RWPE2 (cell line): ENCODE results near the gene ZBTB7C.
A peak's percentile ranks its signal among the peaks of the same experiment; 100 is the strongest.

Experiments used
- ATAC-seq: fragments of 200-7000 bp; cut with Tn5 transposase; 3 replicates; pipeline ENCODE4 v1.9.1; 2021; ENCODE audit warnings: low read depth
- DNase-seq: peaks from one replicate; pipeline ENCODE4 v3.0.0-alpha.2; 2020; ENCODE audit warnings: low spot score
- H3K27ac ChIP-seq: fragments of 450-650 bp; 2 replicates; pipeline ENCODE4 v1.5.1; 2017; ENCODE audit warnings: mild to moderate bottlenecking; ENCODE audit not compliant: poor library complexity, severe bottlenecking
- H3K27me3 ChIP-seq: fragments of 250-450 bp; sonication (Bioruptor Pico); 2 replicates; pipeline ENCODE4 v1.5.1; 2021; ENCODE audit warnings: mild to moderate bottlenecking, moderate library complexity; ENCODE audit not compliant: insufficient read depth, poor library complexity, severe bottlenecking
- H3K36me3 ChIP-seq: fragments of 250-450 bp; sonication (Bioruptor Pico); 2 replicates; pipeline ENCODE4 v1.5.1; 2020; ENCODE audit warnings: low read depth, mild to moderate bottlenecking, moderate library complexity
- H3K4me1 ChIP-seq: fragments of 250-450 bp; sonication (Bioruptor Pico); 2 replicates; pipeline ENCODE4 v1.5.1; 2021; ENCODE audit warnings: mild to moderate bottlenecking, moderate library complexity; ENCODE audit not compliant: insufficient read depth, poor library complexity, severe bottlenecking
- H3K4me3 ChIP-seq: fragments of 250-450 bp; sonication (Bioruptor Pico); 2 replicates; pipeline ENCODE4 v1.5.1; 2021; ENCODE audit warnings: mild to moderate bottlenecking, moderate library complexity; ENCODE audit not compliant: severe bottlenecking
- H3K9me3 ChIP-seq: fragments of 250-450 bp; sonication (Bioruptor Pico); 2 replicates; pipeline ENCODE4 v1.5.1; 2021; ENCODE audit warnings: mild to moderate bottlenecking, moderate library complexity; ENCODE audit not compliant: severe bottlenecking
- CTCF ChIP-seq: fragments of 450-650 bp; IDR thresholded peaks from one replicate; pipeline ENCODE4 v1.5.1; 2017; ENCODE audit warnings: mild to moderate bottlenecking, moderate library complexity; ENCODE audit not compliant: poor library complexity, severe bottlenecking

ZBTB7C gene

DNA sequence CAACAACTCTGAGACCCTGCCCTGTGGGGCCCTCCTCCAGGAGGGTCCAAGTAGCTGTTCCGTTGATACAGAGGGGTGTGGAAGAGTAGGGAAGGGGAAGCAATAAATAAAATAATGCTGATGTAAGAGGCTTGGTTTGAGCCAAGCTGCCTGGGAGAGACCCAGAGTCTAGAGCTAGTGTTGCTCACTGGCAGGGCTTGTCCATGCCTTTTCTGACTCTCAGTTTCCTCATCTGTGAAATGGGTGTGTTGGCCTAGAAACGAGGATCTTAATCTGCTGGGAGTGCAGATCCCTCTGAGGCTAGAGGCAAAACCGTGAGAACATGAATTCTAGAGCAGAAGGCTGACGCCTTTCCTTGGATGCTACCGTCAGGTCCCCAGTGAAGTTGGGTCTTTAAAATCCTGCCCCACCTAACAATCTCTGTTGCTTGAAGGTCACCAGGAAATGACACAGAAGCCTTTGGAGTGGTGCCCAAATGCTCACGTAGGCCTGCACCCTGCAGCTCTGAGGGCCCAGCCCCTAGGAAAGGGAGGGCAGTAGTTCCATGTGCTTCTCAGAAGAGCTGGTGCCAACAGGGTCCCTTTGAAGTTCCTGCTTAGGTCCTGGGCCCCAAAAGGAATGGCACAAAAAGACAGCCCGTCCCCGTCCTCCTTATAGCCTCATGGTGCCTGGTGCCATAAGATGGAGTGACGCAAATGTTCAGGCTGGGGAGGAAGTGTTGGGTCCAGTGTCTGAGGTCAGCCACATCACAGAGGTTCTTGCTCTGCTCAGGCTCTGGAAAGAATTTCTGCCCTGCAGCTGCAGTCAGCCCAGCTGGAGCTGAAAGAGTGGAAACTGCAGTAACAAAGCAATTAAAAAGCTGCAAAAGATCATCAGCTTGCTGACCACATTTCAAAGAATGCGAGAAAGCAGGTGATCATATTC lies 405.5 kb downstream of the ZBTB7C start:
- Histone ChIP-seq H3K9me3 (no peaks in the 10 kb centered on the region), H3K36me3 (no peaks in the 10 kb centered on the region), H3K4me3 (no peak overlapping the region), H3K27ac (peak overlapping the region; percentile 60), H3K27me3 (no peaks in the 10 kb centered on the region), H3K4me1 (peaks cover 12% of the 10 kb centered on the region)
- ATAC-seq (peak; percentile 24; the same call in 2 of the 3 replicates), DNase-seq (no peak)
- TF ChIP-seq CTCF: no peak

GRCh38 chr18:48002933-48003365 lies 406.2 kb downstream of the ZBTB7C start:
- peaks cover 12% of the 10 kb centered on the region for H3K4me1 ChIP-seq
- no peak overlapping the region for H3K4me3 ChIP-seq
- H3K27ac ChIP-seq: peak overlapping the region; percentile 60
- H3K27me3 ChIP-seq: no peaks in the 10 kb centered on the region
- peak; percentile 83 for DNase-seq
- peak; percentile 87 for ATAC-seq
- H3K36me3 ChIP-seq: no peaks in the 10 kb centered on the region
- TF ChIP-seq CTCF: no peak
- no peaks in the 10 kb centered on the region for H3K9me3 ChIP-seq

DNA sequence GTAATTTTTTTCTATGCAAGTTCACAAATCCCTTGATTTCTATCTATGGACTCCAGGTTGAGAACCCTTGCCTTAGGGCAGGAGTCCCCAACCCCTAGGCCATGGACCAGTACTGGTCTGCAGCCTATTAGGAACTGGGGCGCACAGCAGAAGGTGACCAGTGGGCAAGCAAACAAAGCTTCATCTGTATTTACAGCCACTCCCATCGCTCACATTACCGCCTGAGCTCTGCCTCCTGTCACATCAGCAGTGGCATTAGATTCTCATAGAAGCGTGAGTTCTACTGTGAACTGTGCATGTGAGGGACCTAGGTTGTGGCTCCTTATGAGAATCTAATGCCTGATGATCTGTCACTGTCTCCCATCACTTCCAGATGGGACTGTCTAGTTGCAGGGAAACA lies 408.5 kb downstream of the ZBTB7C start:
- H3K4me3 ChIP-seq: no peak overlapping the region
- TF ChIP-seq CTCF: no peak
- ATAC-seq (no peak), DNase-seq (no peak)
- no peaks in the 10 kb centered on the region for H3K27me3 ChIP-seq
- H3K27ac ChIP-seq: no peak overlapping the region
- H3K36me3 ChIP-seq: no peaks in the 10 kb centered on the region
- H3K9me3 ChIP-seq: no peaks in the 10 kb centered on the region
- peaks cover 12% of the 10 kb centered on the region for H3K4me1 ChIP-seq

DNA sequence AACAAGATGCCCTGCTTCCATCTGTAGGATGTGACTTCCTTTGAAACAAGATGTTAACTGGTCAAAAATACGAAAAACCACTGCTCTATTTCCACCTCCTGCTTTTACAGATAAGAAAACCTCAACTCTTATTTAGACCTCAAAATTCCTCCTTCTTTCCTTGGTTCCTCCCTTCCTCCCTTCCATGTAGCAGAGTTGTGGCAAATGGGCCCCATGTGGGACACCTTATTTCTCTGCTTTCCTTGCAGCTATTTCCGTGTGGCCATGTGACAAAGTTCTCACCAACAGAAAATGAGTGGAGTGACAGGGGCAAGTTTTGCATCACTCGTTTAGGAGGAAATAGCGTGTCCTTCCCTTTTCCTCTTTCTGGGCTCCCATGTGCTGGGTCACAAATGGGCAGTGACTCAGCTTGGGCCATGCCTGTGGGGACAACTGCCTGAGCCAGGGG lies 409.4 kb downstream of the ZBTB7C start:
- no peak for TF ChIP-seq CTCF
- no peak overlapping the region for H3K27ac ChIP-seq
- no peak for DNase-seq
- H3K4me1 ChIP-seq: peaks cover 12% of the 10 kb centered on the region
- no peaks in the 10 kb centered on the region for H3K27me3 ChIP-seq
- no peak overlapping the region for H3K4me3 ChIP-seq
- H3K36me3 ChIP-seq: no peaks in the 10 kb centered on the region
- H3K9me3 ChIP-seq: no peaks in the 10 kb centered on the region
- no peak for ATAC-seq

DNA sequence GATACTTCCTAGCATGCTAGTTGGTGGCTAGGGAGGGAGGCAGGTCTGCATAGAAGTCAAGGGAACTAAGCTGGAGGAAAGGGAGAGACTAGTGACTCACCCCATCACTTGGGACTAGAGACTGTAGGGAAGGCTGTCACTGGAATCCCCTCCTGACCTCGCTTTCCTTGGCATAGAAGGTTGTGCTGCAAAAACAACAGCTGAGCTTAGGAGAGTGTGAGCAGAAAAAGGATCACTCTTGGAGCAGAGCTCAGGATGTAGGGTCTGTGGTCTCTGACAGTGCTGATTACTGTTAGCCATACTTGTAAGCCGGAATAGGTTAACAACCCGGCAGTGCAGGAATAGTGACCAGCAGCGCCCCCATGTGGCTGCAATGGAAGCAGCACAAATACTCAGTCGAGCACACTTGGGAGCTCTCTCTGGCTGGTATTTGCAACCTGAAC lies 411.8 kb downstream of the ZBTB7C start:
- Histone ChIP-seq H3K27me3 (no peaks in the 10 kb centered on the region), H3K9me3 (no peaks in the 10 kb centered on the region), H3K36me3 (no peaks in the 10 kb centered on the region), H3K4me1 (no peaks in the 10 kb centered on the region), H3K27ac (no peak overlapping the region), H3K4me3 (no peak overlapping the region)
- peak; percentile 41 for TF ChIP-seq CTCF
- DNase-seq: no peak
- ATAC-seq: no peak
